Naive thymus-derived CD8-positive, alpha-beta T cell (primary cell): ENCODE results near the gene GALP. TPM values are rescaled to one million over a fixed set of nuclear protein-coding genes. Genes with fewer than 3 reads are reported as not detected.
"Not testable (repeated sequence)": the region's sequence is repeated elsewhere in the genome, so short reads cannot be mapped to it uniquely, and the experiment has no call there.

Source experiments
- ATAC-seq, 2 donors: fragments of 150-1000 bp; cut with Tn5 transposase in 1 of 2; sonication (Bioruptor Pico), chemical (Tn5 transposase) in 1 of 2; 1 replicate in 1 of 2; 2 replicates in 1 of 2; pipeline ENCODE4 v1.10.0; 2021; ENCODE audit warnings: mild to moderate bottlenecking in 2 of 2, moderate library complexity in 2 of 2
- POLR2A ChIA-PET: fragments of 350-600 bp; sonication (Branson Sonifier 250); formaldehyde crosslinking; loops from one replicate; lab custom pipeline; 2021; ENCODE audit warnings: antibody characterized with exemption; lab: Charles Lee
- DNase-seq, 10 donors: peaks; one replicate each; pipeline versions ENCODE4 v3.0.0 to v3.0.0-alpha.2; 2020 to 2022
- H3K27ac Mint-ChIP-seq, 10 donors: one replicate each; pipeline ENCODE4 v1.8.0; 2020 to 2022; ENCODE audit warnings: mild to moderate bottlenecking in 10 of 10, mixed read lengths in 10 of 10, moderate library complexity in 4 of 10, inconsistent platforms in 1 of 10
- H3K27me3 Mint-ChIP-seq, 5 donors: one replicate each; pipeline ENCODE4 v1.8.0; 2021 to 2022; ENCODE audit warnings: mixed read lengths in 5 of 5
- H3K36me3 Mint-ChIP-seq, 3 donors: one replicate each; pipeline ENCODE4 v1.8.0; 2020 to 2022; ENCODE audit warnings: mixed read lengths in 3 of 3, mild to moderate bottlenecking in 2 of 3, inconsistent platforms in 1 of 3
- H3K4me1 Mint-ChIP-seq, 4 donors: one replicate each; pipeline ENCODE4 v1.8.0; 2021 to 2022; ENCODE audit warnings: mixed read lengths in 4 of 4
- H3K4me3 Mint-ChIP-seq, 10 donors: one replicate each; pipeline ENCODE4 v1.8.0; 2020 to 2022; ENCODE audit warnings: mild to moderate bottlenecking in 10 of 10, mixed read lengths in 10 of 10, moderate library complexity in 6 of 10, inconsistent platforms in 1 of 10
- H3K9me3 Mint-ChIP-seq, 9 donors: one replicate each; pipeline ENCODE4 v1.8.0; 2020 to 2022; ENCODE audit warnings: mixed read lengths in 9 of 9, mild to moderate bottlenecking in 3 of 9, inconsistent platforms in 1 of 9, moderate library complexity in 1 of 9
- polyA plus RNA-seq, 3 donors: library from polyadenylated mRNA; unstranded; fragments of 300-500 nt; fragmentation: Illumina TruSeq; gene quantifications; one replicate each; pipeline ENCODE4 v1.2.3, GENCODE V29; 2021
- total RNA-seq, 8 experiments: library from RNA in 2 of 8; stranded (reverse) in 2 of 8; gene quantifications; one replicate each; pipeline ENCODE4 v1.2.3 and lab custom pipeline; 2021 to 2026

Gene GALP
- total and polyA plus RNA-seq, 5 experiments from 2014 or later: not detected

DNA sequence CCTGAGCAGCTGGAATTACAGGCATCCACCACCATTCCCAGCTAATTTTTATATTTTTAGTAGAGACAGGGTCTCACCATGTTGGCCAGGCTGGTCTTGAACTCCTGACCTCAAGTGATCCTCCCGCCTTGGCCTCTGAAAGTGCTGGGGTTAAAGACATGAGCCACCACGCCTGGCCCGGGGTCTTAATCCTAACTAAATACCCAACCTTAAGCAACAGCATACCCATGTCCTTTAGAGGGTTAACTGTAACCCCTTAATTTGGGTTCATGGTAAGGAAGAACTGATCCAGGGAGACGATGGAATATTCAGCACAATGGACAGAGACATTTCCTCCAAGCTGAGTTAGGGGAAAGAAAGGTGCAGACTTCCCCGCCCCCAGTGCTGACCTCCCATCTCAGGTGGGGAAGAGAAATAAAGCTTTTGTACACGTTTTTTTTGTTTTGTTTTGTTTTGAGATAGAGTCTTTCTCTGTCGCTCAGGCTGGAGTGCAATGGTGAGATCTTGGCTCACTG, 8.7 kb upstream of the GALP start:
- Mint-ChIP-seq H3K4me3 (no peak overlapping the region), H3K9me3 (peaks cover 0 to 1% (median 0%) of the 10 kb centered on the region in 9 donors), H3K27me3 (peaks cover 0 to 12% (median 5%) of the 10 kb centered on the region in 5 donors), H3K4me1 (peaks cover 10 to 16% (median 11%) of the 10 kb centered on the region in 4 donors), H3K27ac (no peak overlapping the region), H3K36me3 (no peaks in the 10 kb centered on the region)
- DNase-seq: no peak
- no peak for ATAC-seq
- POLR2A ChIA-PET: no interaction called here

DNA sequence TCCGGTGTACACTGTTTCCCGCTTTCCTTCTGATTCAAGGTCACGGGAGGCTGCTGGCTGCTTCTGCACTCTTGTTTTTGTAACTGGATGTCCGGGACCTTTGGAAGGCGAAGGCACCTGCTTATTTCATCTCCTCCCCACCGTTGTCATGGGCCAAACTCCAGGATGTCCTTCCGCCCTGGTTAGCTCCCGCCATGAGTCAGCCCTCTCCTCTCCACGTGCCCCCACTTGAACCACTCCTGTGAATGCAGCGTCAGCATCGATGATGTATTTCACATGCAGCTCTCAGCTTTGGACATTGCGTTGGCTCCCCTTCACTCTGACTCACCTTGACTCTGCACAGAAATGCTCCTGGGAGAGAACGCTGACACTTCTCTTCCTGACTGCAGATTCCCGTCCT, 5.5 kb upstream of the GALP start:
- Mint-ChIP-seq H3K4me3 (no peak overlapping the region), H3K4me1 (peaks cover 2 to 6% (median 3%) of the 10 kb centered on the region in 4 donors), H3K36me3 (no peaks in the 10 kb centered on the region), H3K9me3 (peaks cover 0 to 1% (median 0%) of the 10 kb centered on the region in 9 donors), H3K27me3 (peaks cover 4 to 15% (median 9%) of the 10 kb centered on the region in 5 donors), H3K27ac (no peak overlapping the region)
- DNase-seq: no peak
- no peak for ATAC-seq
- POLR2A ChIA-PET: no interaction called here

DNA sequence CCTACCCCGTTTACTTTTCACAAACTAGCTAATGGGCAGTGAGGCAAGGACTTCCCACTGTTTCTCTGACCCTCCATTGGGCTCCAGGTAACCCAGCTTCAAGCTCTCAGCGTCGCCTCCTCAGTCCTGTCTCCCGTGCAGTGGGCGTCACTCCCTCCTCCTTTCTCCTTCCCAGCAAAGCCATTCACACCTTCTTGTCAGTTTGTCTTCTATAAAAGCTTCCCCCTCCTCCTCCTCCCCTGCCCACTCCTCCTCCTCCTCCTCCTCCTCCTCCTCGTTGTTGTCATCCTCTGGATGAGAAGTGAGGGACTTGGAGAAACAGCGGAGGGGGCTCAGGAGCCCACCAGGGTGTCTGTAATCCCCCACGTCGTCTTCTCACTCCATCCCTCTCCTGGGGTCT, 1.7 kb upstream of the GALP start:
- Mint-ChIP-seq H3K27me3 (peaks cover 1 to 15% (median 7%) of the 10 kb centered on the region in 5 donors), H3K9me3 (peaks cover 0 to 1% (median 0%) of the 10 kb centered on the region in 9 donors), H3K4me1 (peaks cover 2 to 6% (median 3%) of the 10 kb centered on the region in 4 donors), H3K4me3 (no peak overlapping the region), H3K27ac (no peak overlapping the region), H3K36me3 (no peaks in the 10 kb centered on the region)
- POLR2A ChIA-PET: no interaction called here
- DNase-seq (no peak), ATAC-seq (no peak)

DNA sequence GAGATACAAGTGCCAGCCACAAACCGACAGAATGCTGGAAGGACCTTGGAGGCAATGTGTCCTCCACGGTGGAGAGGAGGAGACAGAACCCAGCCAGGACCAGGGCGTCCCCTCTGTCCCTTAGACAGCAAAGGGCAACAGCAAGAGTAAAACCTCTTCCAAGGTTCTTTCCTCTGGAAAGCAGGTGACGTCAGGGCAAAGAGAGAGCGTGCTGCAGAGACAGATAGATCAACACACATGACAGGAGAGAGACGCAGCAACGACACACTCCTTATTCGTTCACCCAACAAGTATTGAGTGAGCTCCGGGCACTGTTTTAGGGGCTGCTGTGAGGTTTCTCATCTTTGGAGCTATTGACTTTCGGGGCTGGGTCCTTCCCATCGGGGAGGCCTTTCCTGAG, 1.3 kb upstream of the GALP start:
- no peak overlapping the region for H3K4me3 Mint-ChIP-seq
- ATAC-seq: no peak

GRCh38 chr19:56176310-56176709, 502 bp downstream of the GALP start:
- H3K4me1 Mint-ChIP-seq, POLR2A ChIA-PET, H3K36me3 Mint-ChIP-seq, H3K27ac Mint-ChIP-seq, DNase-seq, H3K4me3 Mint-ChIP-seq, ATAC-seq, H3K9me3 Mint-ChIP-seq, H3K27me3 Mint-ChIP-seq: not testable (repeated sequence)

More for the DNA sequence above, 1.3 kb upstream of the GALP start:
- DNase-seq: no peak
- Mint-ChIP-seq H3K36me3 (no peaks in the 10 kb centered on the region), H3K9me3 (peaks cover 0 to 1% (median 0%) of the 10 kb centered on the region in 9 donors), H3K4me1 (peaks cover 2 to 6% (median 3%) of the 10 kb centered on the region in 4 donors), H3K27me3 (peaks cover 1 to 15% (median 7%) of the 10 kb centered on the region in 5 donors), H3K27ac (no peak overlapping the region)
- POLR2A ChIA-PET: no interaction called here

GRCh38 chr19:56176881-56177280, 1.1 kb downstream of the GALP start:
- Mint-ChIP-seq H3K9me3 (no peaks in the 10 kb centered on the region), H3K36me3 (no peaks in the 10 kb centered on the region), H3K27ac (peak overlapping the region in 1 of 10 donors; percentile 24), H3K4me3 (no peak overlapping the region), H3K4me1 (peaks cover under 1 to 2% (median under 1%) of the 10 kb centered on the region in 4 donors), H3K27me3 (peaks cover 0 to 9% (median 7%) of the 10 kb centered on the region in 5 donors)
- POLR2A ChIA-PET: no interaction called here
- ATAC-seq: no peak
- DNase-seq: no peak

DNA sequence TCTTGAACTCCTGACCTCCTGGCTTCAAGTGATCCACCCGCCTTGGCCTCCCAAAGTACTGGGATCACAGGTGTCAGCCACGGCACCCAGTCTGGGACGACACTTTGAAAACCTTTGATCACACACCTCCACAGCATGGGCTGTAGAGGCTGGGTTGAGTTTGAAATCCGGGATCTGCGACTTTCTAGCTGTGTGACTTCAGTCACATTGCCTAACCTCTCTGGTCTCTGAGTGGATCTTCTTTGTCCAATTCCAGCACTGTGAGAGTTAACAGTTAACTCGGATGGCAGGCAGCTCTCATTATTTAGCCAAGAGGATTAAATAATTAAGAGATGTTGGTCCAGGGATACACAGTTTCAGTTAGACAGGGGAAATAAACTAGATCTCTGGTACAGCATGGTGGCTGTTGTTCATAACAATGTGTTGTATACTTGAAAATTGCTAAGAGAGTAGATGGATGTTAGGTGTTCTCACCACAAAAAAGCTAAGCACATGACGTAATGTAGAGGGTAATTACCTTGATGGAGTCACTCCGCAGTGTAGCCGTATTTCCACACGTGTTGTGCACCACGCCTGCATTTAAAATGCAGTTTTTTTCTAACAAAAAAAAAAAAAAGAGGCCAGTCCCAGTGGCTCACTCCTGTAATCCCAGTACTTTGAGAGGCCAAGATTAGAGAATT, 1.9 kb downstream of the GALP start:
- H3K27me3 Mint-ChIP-seq: peaks cover 0 to 9% (median 7%) of the 10 kb centered on the region in 5 donors
- ATAC-seq (no peak), DNase-seq (no peak)
- H3K4me3 Mint-ChIP-seq: no peak overlapping the region
- no peaks in the 10 kb centered on the region for H3K36me3 Mint-ChIP-seq
- no peaks in the 10 kb centered on the region for H3K4me1 Mint-ChIP-seq
- no peak overlapping the region for H3K27ac Mint-ChIP-seq
- no peaks in the 10 kb centered on the region for H3K9me3 Mint-ChIP-seq
- POLR2A ChIA-PET: no interaction called here

GRCh38 chr19:56189785-56190184, 14.0 kb downstream of the GALP start:
- H3K36me3 Mint-ChIP-seq: no peaks in the 10 kb centered on the region
- H3K27ac Mint-ChIP-seq: no peak overlapping the region
- DNase-seq: no peak
- no peaks in the 10 kb centered on the region for H3K9me3 Mint-ChIP-seq
- peaks cover 5 to 17% (median 9%) of the 10 kb centered on the region in 5 donors for H3K27me3 Mint-ChIP-seq
- H3K4me3 Mint-ChIP-seq: no peak overlapping the region
- POLR2A ChIA-PET: no interaction called here
- H3K4me1 Mint-ChIP-seq: peaks cover 0 to 4% (median 0%) of the 10 kb centered on the region in 4 donors
- no peak for ATAC-seq

- Mint-ChIP-seq H3K27ac (no peak overlapping the region), H3K4me3 (no peak overlapping the region), H3K36me3 (no peaks in the 10 kb centered on the region), H3K27me3 (peaks cover 0 to 14% (median 5%) of the 10 kb centered on the region in 5 donors), H3K9me3 (no peaks in the 10 kb centered on the region), H3K4me1 (no peaks in the 10 kb centered on the region)
- ATAC-seq: no peak
- POLR2A ChIA-PET: no interaction called here
- no peak for DNase-seq
These were observed 15.3 kb downstream of the GALP start for GRCh38 chr19:56191115-56191514.

- POLR2A ChIA-PET: no interaction called here
- H3K4me1 Mint-ChIP-seq: no peaks in the 10 kb centered on the region
- no peak for DNase-seq
- H3K4me3 Mint-ChIP-seq: no peak overlapping the region
- H3K9me3 Mint-ChIP-seq: no peaks in the 10 kb centered on the region
- H3K27ac Mint-ChIP-seq: no peak overlapping the region
- no peak for ATAC-seq
- H3K27me3 Mint-ChIP-seq: peaks cover 0 to 14% (median 4%) of the 10 kb centered on the region in 5 donors
- no peaks in the 10 kb centered on the region for H3K36me3 Mint-ChIP-seq
These were observed 15.9 kb downstream of the GALP start for GRCh38 chr19:56191711-56192110.

- H3K36me3 Mint-ChIP-seq: peaks cover 0 to 1% (median 0%) of the 10 kb centered on the region in 3 donors
- ATAC-seq: no peak
- H3K9me3 Mint-ChIP-seq: no peaks in the 10 kb centered on the region
- no peaks in the 10 kb centered on the region for H3K4me1 Mint-ChIP-seq
- no peak for DNase-seq
- H3K27me3 Mint-ChIP-seq: peaks cover 0 to 14% (median 1%) of the 10 kb centered on the region in 5 donors
- no peak overlapping the region for H3K27ac Mint-ChIP-seq
- H3K4me3 Mint-ChIP-seq: no peak overlapping the region
- POLR2A ChIA-PET: no interaction called here
These were observed 18.3 kb downstream of the GALP start for GRCh38 chr19:56193981-56194640.

DNA sequence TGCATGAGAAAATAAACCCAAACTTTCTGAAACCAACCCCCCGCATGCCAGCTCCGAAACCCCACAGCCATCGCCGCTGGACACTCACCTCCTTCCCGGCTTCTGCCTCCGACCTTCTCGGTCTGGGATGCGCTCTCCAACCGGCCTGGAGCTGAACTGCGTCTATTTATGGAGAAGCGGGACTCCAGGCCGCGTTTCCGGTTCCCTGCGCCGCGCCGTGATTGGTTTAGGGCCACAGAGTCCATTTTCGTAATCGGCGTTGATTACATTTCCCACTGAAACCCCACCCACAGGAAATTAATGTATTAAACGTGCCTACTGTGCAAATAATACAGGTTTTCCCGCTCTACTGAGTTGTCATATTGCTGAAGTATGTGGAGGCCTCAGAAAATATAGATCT, 21.8 kb downstream of the GALP start, which contains the start of gene ZSCAN5B:
ZSCAN5B (minus strand) TSS at position 138 of the 400 bp plus-strand sequence. CDS start 4,731 bp downstream, outside the sequence.
- H3K4me3 Mint-ChIP-seq, POLR2A ChIA-PET, ATAC-seq, H3K36me3 Mint-ChIP-seq, H3K9me3 Mint-ChIP-seq, H3K4me1 Mint-ChIP-seq, DNase-seq: not testable (repeated sequence)
- Mint-ChIP-seq H3K27me3 (peaks cover 0 to 11% (median 3%) of the 10 kb centered on the region in 5 donors), H3K27ac (peak within 1 kb of the TSS in 1 of 10 donors; percentile 59)

GRCh38 chr19:56199687-56200086, 23.9 kb downstream of the GALP start:
- no peaks in the 10 kb centered on the region for H3K4me1 Mint-ChIP-seq
- H3K36me3 Mint-ChIP-seq: peaks cover 0 to 1% (median 0%) of the 10 kb centered on the region in 3 donors
- H3K27ac Mint-ChIP-seq: no peak overlapping the region
- ATAC-seq: no peak
- peaks cover 0 to 11% (median 2%) of the 10 kb centered on the region in 5 donors for H3K27me3 Mint-ChIP-seq
- H3K4me3 Mint-ChIP-seq: no peak overlapping the region
- no peak for DNase-seq
- POLR2A ChIA-PET: no interaction called here
- H3K9me3 Mint-ChIP-seq: no peaks in the 10 kb centered on the region
